SK-N-SH treated with all-trans-retinoic acid at 6 μM for 48 hours (cell line): Measurements from ENCODE around the gene NPC1.

Experiments
- ATAC-seq: fragments of 200-7000 bp; cut with Tn5 transposase; 3 replicates; pipeline ENCODE4 v1.9.1; 2020; ENCODE audit warnings: mild to moderate bottlenecking, moderate library complexity
- ARNTL ChIP-seq: fragments of 450-650 bp; formaldehyde crosslinking; IDR thresholded peaks from 2 replicates; pipeline ENCODE4 v1.5.0; 2020; ENCODE audit warnings: low read depth, mild to moderate bottlenecking, moderate library complexity, borderline replicate concordance
- BACH2 ChIP-seq: fragments of 250-450 bp; sonication (Bioruptor Pico); IDR thresholded peaks from 2 replicates; pipeline ENCODE4 v1.9.0; 2021; ENCODE audit warnings: mild to moderate bottlenecking, borderline replicate concordance
- CREB5 ChIP-seq: fragments of 250-450 bp; sonication (Bioruptor Pico); IDR thresholded peaks from 2 replicates; pipeline ENCODE4 v1.5.1; 2020; ENCODE audit warnings: low read depth, mild to moderate bottlenecking, moderate library complexity
- CSDC2 ChIP-seq: fragments of 250-450 bp; sonication (Bioruptor Pico); IDR thresholded peaks from 2 replicates; pipeline ENCODE4 v1.5.0; 2020; ENCODE audit warnings: mild to moderate bottlenecking, moderate library complexity
- CSRNP3 ChIP-seq: fragments of 250-450 bp; sonication (Bioruptor Pico); IDR thresholded peaks from 2 replicates; pipeline ENCODE4 v1.5.1; 2021; ENCODE audit warnings: mild to moderate bottlenecking, moderate library complexity
- ESRRG ChIP-seq: fragments of 250-450 bp; sonication (Bioruptor Pico); IDR thresholded peaks from 2 replicates; pipeline ENCODE4 v1.6.1; 2021; ENCODE audit warnings: mild to moderate bottlenecking
- PATZ1 ChIP-seq: fragments of 250-450 bp; sonication (Bioruptor Pico); IDR thresholded peaks from 2 replicates; pipeline ENCODE4 v1.8.0; 2020; ENCODE audit warnings: mild to moderate bottlenecking, moderate library complexity, borderline replicate concordance
- POU6F1 ChIP-seq: fragments of 250-450 bp; sonication (Bioruptor Pico); IDR thresholded peaks from 2 replicates; pipeline ENCODE4 v1.8.0; 2021; ENCODE audit warnings: low read depth, mild to moderate bottlenecking, moderate library complexity, borderline replicate concordance
- PPARA ChIP-seq: fragments of 250-450 bp; sonication (Bioruptor Pico); IDR thresholded peaks from 2 replicates; pipeline ENCODE4 v1.5.0; 2020; ENCODE audit warnings: mild to moderate bottlenecking, borderline replicate concordance
- SNAI2 ChIP-seq: fragments of 250-450 bp; sonication (Bioruptor Pico); IDR thresholded peaks from 2 replicates; pipeline ENCODE4 v1.5.0; 2020; ENCODE audit warnings: mild to moderate bottlenecking, moderate library complexity
- TCF4 ChIP-seq: fragments of 250-450 bp; sonication (Bioruptor Pico); IDR thresholded peaks from 2 replicates; pipeline ENCODE4 v1.8.0; 2021; ENCODE audit warnings: mild to moderate bottlenecking, moderate library complexity, borderline replicate concordance
- TOX ChIP-seq: fragments of 250-450 bp; sonication (Bioruptor Pico); IDR thresholded peaks from 2 replicates; pipeline ENCODE4 v1.8.0; 2021; ENCODE audit warnings: mild to moderate bottlenecking, moderate library complexity, borderline replicate concordance
- TSHZ2 ChIP-seq: fragments of 250-450 bp; sonication (Bioruptor Pico); IDR thresholded peaks from 2 replicates; pipeline ENCODE4 v1.5.0; 2020; ENCODE audit warnings: mild to moderate bottlenecking, moderate library complexity
- ZC3H10 ChIP-seq: fragments of 250-450 bp; sonication (Bioruptor Pico); IDR thresholded peaks from 2 replicates; pipeline ENCODE4 v1.5.1; 2021; ENCODE audit warnings: mild to moderate bottlenecking, moderate library complexity
- ZFP3 ChIP-seq: fragments of 250-450 bp; sonication (Bioruptor Pico); IDR thresholded peaks from 2 replicates; pipeline ENCODE4 v1.5.0; 2020; ENCODE audit warnings: mild to moderate bottlenecking, moderate library complexity
- ZFP30 ChIP-seq: fragments of 450-650 bp; formaldehyde crosslinking; IDR thresholded peaks from 2 replicates; pipeline ENCODE4 v1.5.0; 2022; ENCODE audit warnings: mild to moderate bottlenecking, moderate library complexity
- ZNF565 ChIP-seq: fragments of 450-650 bp; formaldehyde crosslinking; conservative IDR thresholded peaks from 2 replicates; pipeline ENCODE4 v1.5.0; 2020; ENCODE audit warnings: low read depth, mild to moderate bottlenecking, moderate library complexity
- ZNF70 ChIP-seq: fragments of 450-650 bp; formaldehyde crosslinking; IDR thresholded peaks from 2 replicates; pipeline ENCODE4 v1.5.0; 2020; ENCODE audit warnings: mild to moderate bottlenecking, moderate library complexity
- ZNF8 ChIP-seq: fragments of 450-650 bp; formaldehyde crosslinking; IDR thresholded peaks from 2 replicates; pipeline ENCODE4 v1.5.0; 2020; ENCODE audit warnings: mild to moderate bottlenecking, moderate library complexity

Gene NPC1

GRCh38 chr18:23568281-23569138 is 17.8 kb downstream of the NPC1 start (continued):
- TF ChIP-seq CREB5 (CRISPR knock-in tag), result no peak

- no peak for ATAC-seq
- TF ChIP-seq POU6F1 (CRISPR knock-in tag) (no peak), TCF4 (no peak), TSHZ2 (CRISPR knock-in tag) (no peak), ZNF8 (CRISPR knock-in tag) (no peak), ZNF565 (no peak), PPARA (CRISPR knock-in tag) (no peak), ZC3H10 (CRISPR knock-in tag) (no peak)
Measured at GRCh38 chr18:23567671-23568070, 18.6 kb downstream of the NPC1 start.

GRCh38 chr18:23565916-23566547 is 20.3 kb downstream of the NPC1 start:
- no peak for ATAC-seq
- no peak for TF ChIP-seq BACH2 (CRISPR knock-in tag)
- TF ChIP-seq ZFP3 (CRISPR knock-in tag), result no peak
- no peak for TF ChIP-seq ZNF70
- no peak for TF ChIP-seq TOX
- TF ChIP-seq ZC3H10 (CRISPR knock-in tag), result no peak
- TF ChIP-seq CSDC2 (CRISPR knock-in tag), result no peak
- TF ChIP-seq CSRNP3 (CRISPR knock-in tag), result no peak
- no peak for TF ChIP-seq PPARA (CRISPR knock-in tag)
- TF ChIP-seq PATZ1, result no peak
- TF ChIP-seq ARNTL, result no peak

GRCh38 chr18:23563377-23564043 is 22.8 kb downstream of the NPC1 start:
- peak; percentile 47; the same call in 2 of the 3 replicates for ATAC-seq
- TF ChIP-seq ZNF565 (no peak), TSHZ2 (CRISPR knock-in tag) (no peak), ARNTL (no peak), ZNF70 (no peak), ZC3H10 (CRISPR knock-in tag) (no peak), PATZ1 (no peak), ZFP30 (CRISPR knock-in tag) (no peak), PPARA (CRISPR knock-in tag) (no peak), ZFP3 (CRISPR knock-in tag) (no peak), SNAI2 (CRISPR knock-in tag) (no peak), ESRRG (CRISPR knock-in tag) (no peak), CSDC2 (CRISPR knock-in tag) (no peak)
